IPS-18c (cell line): Measurements from ENCODE around the gene PCBP2.

Experiments
- H3K4me3 ChIP-seq: 2 replicates; pipeline ENCODE4 v1.7.0; 2013; ENCODE audit warnings: low read depth, mild to moderate bottlenecking, low read length, moderate library complexity; ENCODE audit not compliant: insufficient read depth
- H3K9me3 ChIP-seq: one replicate; pipeline ENCODE4 v1.6.1; 2013; ENCODE audit warnings: mild to moderate bottlenecking, low read length, moderate library complexity; ENCODE audit not compliant: control insufficient read depth, insufficient read depth

Gene PCBP2

GRCh38 chr12:53510181-53510812 lies 58.4 kb downstream of the PCBP2 start:
- Histone ChIP-seq H3K9me3 (no peaks in the 10 kb centered on the region), H3K4me3 (no peak overlapping the region)

GRCh38 chr12:53513712-53514410 lies 62.0 kb downstream of the PCBP2 start:
- H3K9me3 ChIP-seq = no peaks in the 10 kb centered on the region
- no peak overlapping the region for H3K4me3 ChIP-seq

- no peaks in the 10 kb centered on the region for H3K9me3 ChIP-seq
Measured at GRCh38 chr12:53514628-53515290, 62.9 kb downstream of the PCBP2 start.

GRCh38 chr12:53515291-53515680 lies 63.4 kb downstream of the PCBP2 start:
- Histone ChIP-seq H3K4me3 (no peak overlapping the region), H3K9me3 (no peaks in the 10 kb centered on the region)

More at GRCh38 chr12:53514628-53515290, 62.9 kb downstream of the PCBP2 start:
- no peak overlapping the region for H3K4me3 ChIP-seq

- Histone ChIP-seq H3K9me3 (no peaks in the 10 kb centered on the region), H3K4me3 (no peak overlapping the region)
Measured at GRCh38 chr12:53516758-53517455, 65.0 kb downstream of the PCBP2 start.

GRCh38 chr12:53518381-53518780 lies 66.5 kb downstream of the PCBP2 start:
- no peaks in the 10 kb centered on the region for H3K9me3 ChIP-seq
- no peak overlapping the region for H3K4me3 ChIP-seq

- no peaks in the 10 kb centered on the region for H3K9me3 ChIP-seq
- H3K4me3 ChIP-seq = no peak overlapping the region
Measured at GRCh38 chr12:53523131-53523530, 71.2 kb downstream of the PCBP2 start.

GRCh38 chr12:53524476-53524875 lies 72.6 kb downstream of the PCBP2 start:
- H3K4me3 ChIP-seq = no peak overlapping the region
- H3K9me3 ChIP-seq = no peaks in the 10 kb centered on the region

- Histone ChIP-seq H3K4me3 (no peak overlapping the region), H3K9me3 (peaks cover 2% of the 10 kb centered on the region)
Measured at GRCh38 chr12:53530061-53530460, 78.2 kb downstream of the PCBP2 start.
